HepG2 (cell line): ENCODE measurements around the gene DLG4. TPM values are rescaled to one million over a fixed set of nuclear protein-coding genes. Genes with fewer than 3 reads are reported as not detected.

Source experiments
- NCOA5 ChIP-seq: sonication (generic); formaldehyde crosslinking; IDR thresholded peaks from 2 replicates; pipeline ENCODE4 v1.4.0; 2020; ENCODE audit warnings: missing genetic modification reagents
- ZBTB37 ChIP-seq: sonication (generic); formaldehyde crosslinking; IDR thresholded peaks from 2 replicates; pipeline ENCODE4 v1.4.0; 2020; ENCODE audit warnings: mild to moderate bottlenecking, missing genetic modification reagents
- ZBTB44 ChIP-seq: sonication (generic); formaldehyde crosslinking; IDR thresholded peaks from 2 replicates; pipeline ENCODE4 v1.4.0; 2020; ENCODE audit warnings: missing genetic modification reagents
- ZNF713 ChIP-seq: sonication (generic); formaldehyde crosslinking; IDR thresholded peaks from 2 replicates; pipeline ENCODE4 v1.4.0; 2020; ENCODE audit warnings: mild to moderate bottlenecking, missing genetic modification reagents
- polyA plus RNA-seq, 8 experiments: library from polyadenylated mRNA; depleted of rRNA in 3 of 8; stranded (reverse) in 7 of 8; unstranded in 1 of 8; fragments of >200 nt; fragmentation: Illumina TruSeq in 4 of 8; extraction: Trizol in 4 of 8; gene quantifications; 2 replicates each; pipeline versions ENCODE4 v1.2.1 to v1.2.3, GENCODE V29; 2011 to 2016; ENCODE audit warnings: low read depth in 4 of 8, missing spikeins in 1 of 8, mixed read lengths in 1 of 8; ENCODE audit not compliant: insufficient read depth in 1 of 8
- total RNA-seq, 5 experiments: library from RNA; depleted of rRNA; stranded (reverse); fragments of >200 nt; fragmentation: Illumina TruSeq; extraction: Trizol; gene quantifications; 2 replicates each; pipeline ENCODE4 v1.2.3, GENCODE V29; 2016; ENCODE audit warnings: low read depth in 1 of 5
- TF ChIP-seq, protein P1 (sequence below): sonication (generic); formaldehyde crosslinking; conservative IDR thresholded peaks from 2 replicates; pipeline ENCODE4 v1.8.0; 2022; ENCODE audit warnings: low read depth, missing genetic modification reagents

The DLG4 gene
- total and polyA plus RNA-seq, 2 of the 13 experiments (the other 11 are each of a cell fraction or from before 2014, with no cell fraction given) = 0.71 to 4.3 TPM

DNA sequence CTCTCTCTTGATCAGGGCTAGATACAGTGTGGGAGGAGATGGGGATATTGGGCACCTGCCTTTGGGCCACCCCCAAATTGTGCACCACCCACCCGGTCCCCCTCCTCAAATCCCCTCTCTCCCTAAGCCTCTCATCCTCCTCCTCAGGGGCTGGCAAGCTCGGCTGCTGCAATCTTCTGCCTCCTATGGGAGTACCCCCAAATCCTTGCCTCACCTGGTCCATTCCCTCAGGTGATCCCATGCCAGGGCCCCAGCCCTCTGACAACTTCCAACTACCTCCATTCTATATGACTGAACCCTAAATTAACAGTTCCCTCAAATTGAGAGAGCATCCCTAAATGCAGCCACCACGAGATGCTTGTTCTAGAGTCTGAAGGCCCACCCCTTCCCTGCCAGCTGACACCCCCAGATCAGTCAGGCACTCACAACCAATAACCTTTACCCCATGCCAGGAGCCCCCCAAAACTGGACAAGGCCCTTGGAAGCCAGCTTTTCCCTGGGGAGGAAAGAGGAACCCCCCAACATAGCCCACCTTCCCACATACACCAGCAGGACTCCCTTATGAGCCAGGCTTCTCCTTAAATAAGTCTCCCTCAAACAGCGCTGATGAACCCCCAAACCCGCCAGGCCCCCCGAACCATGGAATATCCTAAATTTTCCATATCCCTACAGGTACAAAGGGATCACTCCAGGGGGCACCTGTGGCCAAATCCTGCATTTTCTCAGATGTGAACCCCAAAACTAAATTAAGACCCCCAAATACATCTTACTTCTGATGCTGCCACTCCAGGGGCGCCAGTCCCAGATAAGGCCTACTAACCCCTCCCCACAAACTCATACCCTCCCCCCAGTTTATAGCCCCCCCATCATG lies 3.2 kb downstream of the DLG4 start (continued):
- TF ChIP-seq ZBTB44 (CRISPR knock-in tag) (no peak), ZNF713 (CRISPR knock-in tag) (no peak), ZBTB37 (no peak), NCOA5 (no peak)
- TF ChIP-seq, protein P1, sequence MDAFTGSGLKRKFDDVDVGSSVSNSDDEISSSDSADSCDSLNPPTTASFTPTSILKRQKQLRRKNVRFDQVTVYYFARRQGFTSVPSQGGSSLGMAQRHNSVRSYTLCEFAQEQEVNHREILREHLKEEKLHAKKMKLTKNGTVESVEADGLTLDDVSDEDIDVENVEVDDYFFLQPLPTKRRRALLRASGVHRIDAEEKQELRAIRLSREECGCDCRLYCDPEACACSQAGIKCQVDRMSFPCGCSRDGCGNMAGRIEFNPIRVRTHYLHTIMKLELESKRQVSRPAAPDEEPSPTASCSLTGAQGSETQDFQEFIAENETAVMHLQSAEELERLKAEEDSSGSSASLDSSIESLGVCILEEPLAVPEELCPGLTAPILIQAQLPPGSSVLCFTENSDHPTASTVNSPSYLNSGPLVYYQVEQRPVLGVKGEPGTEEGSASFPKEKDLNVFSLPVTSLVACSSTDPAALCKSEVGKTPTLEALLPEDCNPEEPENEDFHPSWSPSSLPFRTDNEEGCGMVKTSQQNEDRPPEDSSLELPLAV (CRISPR knock-in tag) = no peak
